ENCODE measurements around the gene ATP8B1.
"Not testable (repeated sequence)": the region's sequence is repeated elsewhere in the genome, so short reads cannot be mapped to it uniquely, and the experiment has no call there.

The ATP8B1 gene

GRCh38 chr18:57762686-57763085 lies 40.4 kb downstream of the ATP8B1 start:
- no peak for DNase-seq

GRCh38 chr18:57759650-57760049 lies 43.5 kb downstream of the ATP8B1 start:
- DNase-seq: no peak

DNA sequence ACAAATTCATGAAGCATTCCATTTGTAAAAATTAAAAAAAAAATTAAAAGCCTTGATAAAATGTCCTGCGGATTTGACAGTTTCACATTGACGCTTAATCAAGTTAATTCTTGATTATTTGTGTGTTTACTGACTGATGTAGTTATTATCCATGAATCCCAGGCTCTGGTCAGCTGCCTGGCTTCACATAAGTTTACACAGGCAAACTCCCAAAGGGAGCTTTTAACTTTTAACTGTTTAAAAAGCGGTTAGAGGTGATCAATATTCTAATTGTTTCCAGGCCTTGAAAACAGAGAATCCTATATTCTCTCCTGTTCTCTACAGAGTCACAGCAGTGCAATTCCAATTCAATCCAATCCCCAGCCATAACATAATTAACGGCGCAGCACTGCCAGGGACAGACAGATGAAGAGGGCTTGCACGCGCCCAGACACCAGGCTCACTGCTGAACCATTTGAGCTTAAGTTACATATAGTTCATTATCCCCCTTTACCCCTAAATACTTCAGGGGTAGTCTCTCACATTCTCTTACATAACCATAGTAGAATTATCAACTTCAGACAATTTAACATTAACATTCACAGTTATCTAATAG lies 47.5 kb downstream of the ATP8B1 start:
- no peak for DNase-seq

DNA sequence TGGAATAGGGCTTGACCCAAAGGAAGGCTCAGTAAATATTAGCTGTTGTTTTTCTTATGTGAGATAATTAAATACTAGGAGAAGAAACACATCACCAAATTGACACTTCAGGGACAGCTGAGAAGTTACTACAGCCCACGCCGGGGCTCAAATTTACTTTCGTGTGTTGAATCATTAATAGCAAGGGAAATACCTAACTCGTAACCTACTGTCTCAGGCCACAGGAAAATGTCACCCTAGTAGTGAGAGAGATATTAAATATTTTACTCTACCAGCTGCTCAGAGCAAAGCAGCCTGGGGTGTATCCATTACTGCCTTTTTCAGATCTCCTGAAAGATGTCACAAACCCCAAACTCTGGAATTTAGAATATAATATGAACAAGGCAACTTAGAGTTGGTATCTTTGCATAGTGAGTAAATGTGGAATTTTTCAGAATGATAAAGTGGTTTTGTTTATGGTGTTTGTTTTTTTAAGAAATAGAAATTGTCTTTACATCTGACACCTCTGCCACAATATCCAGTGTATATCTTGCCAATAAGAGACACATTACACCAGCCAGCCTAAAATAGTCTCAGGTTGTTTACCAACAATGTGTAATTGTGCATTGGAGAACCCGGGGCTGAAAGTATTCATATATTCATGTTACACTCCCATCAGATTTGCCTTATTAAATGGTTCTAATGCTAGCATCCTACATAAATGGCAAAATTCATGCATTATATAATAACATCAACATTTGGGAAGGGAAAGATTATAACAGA lies 48.4 kb downstream of the ATP8B1 start:
- DNase-seq: no peak

DNA sequence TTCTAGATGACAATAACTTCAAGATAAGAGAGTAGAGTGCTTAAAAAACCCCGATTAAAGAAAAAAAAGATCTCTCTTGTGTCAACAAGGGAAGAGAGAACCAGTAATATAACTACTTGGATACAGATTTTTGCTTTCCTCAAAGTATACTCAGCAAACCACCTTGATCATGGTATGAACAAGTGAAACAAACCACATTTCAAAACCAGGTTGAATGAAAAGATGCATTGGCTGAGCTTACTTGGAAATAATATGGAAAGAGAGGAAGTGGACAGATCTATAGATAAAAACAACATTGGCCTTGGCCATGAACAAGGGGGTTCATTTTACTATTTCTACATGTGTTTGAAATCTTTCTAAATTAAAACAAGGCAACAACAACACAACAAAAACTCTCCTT lies 50.1 kb downstream of the ATP8B1 start:
- peak; percentile 24 for DNase-seq

GRCh38 chr18:57749604-57749970 lies 53.5 kb downstream of the ATP8B1 start:
- DNase-seq: no peak

DNA sequence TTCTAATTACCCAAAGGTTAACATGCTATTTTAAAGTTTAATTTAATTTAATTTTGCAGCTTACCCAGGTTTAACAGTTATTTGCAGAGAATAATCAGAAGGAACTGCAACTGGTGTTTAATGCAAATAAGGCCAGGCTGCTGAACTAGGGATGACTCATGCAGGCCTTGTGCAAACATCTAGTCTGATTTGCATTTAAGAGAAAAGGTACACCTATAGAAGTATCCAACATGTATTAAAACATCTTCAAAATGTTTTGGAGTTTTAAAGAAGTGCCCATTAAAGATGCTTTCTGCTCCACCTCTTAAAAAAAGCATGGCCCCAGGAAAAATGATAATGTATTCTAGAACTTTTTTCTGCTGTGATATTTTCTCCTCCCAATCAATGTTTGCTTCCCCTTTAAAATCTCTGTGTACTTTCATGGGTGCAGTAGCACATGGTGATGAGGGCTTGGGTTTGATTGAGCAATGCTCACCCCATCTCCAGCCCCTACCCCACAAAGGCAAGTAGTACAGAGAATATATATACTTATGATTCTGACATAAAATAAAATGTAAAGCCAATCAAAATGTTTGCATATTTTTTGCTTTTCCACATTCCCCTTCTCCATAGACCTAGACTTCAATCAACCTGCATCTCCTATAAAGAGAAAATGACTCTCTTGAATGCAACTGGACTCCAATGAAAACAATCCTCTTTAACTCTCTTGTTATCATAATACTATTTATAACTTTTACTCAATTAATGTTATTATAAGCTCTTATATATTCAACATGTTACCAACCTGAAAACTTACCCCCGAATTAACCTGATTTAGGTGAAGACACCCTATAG lies 54.1 kb downstream of the ATP8B1 start:
- DNase-seq: no peak

DNA sequence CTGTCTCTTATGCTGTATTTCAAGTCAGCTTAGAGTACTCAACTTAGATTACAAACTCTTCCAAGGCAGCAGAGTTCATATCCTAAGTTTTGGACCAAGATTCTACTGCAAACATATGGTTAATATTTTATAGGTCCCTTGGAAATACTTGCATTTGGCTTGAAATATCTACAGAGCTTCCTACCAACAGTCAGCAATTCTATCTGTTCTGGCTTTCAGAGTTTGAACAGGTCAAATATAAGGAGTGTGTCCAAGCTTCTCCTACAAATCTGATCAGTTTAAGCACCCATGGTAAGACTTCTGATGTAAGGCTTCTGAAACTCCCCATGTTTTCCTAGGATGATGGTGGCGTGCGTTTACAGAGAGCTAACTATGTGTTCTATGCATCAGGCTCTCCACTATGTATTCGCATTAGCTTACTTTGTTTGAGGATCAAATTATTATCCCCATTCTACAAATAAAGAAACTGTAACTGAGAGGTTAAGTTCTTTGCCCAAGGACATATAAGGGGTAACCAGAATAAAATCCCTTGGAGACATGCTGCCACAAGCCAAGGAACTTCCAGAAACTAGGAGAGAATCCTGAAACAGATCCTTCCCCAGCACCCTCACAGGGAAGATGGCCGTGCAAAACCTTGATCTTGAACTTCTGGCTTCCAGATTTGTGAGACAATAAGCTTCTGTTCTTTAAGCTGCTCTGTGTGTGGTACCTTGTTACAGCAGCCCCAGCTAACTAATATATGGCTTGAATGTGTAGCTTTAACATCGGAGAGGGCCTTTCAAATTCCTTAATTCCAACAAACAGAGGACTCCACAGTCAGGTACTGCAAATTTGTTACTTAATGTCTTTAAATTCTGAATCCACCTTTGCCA lies 55.1 kb downstream of the ATP8B1 start:
- DNase-seq: no peak

GRCh38 chr18:57744211-57744694 lies 58.9 kb downstream of the ATP8B1 start:
- DNase-seq: no peak

DNA sequence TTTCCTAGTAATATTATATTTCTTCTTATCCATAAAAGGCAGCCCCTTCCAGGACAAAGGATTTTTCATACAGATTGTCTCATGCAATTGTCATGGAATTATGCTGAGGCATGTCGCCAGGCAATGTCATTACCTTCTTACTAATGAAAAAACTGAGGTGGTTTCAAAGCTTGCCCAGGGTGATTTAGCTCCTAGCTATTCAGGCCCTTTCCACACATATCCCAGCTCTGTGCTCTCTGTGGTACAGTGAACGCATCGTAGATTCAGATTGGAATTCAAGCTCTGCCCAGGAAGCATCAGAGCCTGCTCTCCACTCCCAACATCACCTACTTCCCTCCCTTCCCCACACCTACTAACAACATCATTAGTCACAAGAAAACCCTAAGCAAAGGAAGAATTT lies 60.1 kb downstream of the ATP8B1 start:
- DNase-seq: no peak

GRCh38 chr18:57741273-57741672 lies 61.8 kb downstream of the ATP8B1 start:
- no peak for DNase-seq

- no peak for DNase-seq
These were observed 65.0 kb downstream of the ATP8B1 start for GRCh38 chr18:57738078-57738477.

- no peak for DNase-seq
These were observed 65.6 kb downstream of the ATP8B1 start for GRCh38 chr18:57737400-57738060.

GRCh38 chr18:57735042-57735441 lies 68.1 kb downstream of the ATP8B1 start:
- DNase-seq: not testable (repeated sequence)

DNA sequence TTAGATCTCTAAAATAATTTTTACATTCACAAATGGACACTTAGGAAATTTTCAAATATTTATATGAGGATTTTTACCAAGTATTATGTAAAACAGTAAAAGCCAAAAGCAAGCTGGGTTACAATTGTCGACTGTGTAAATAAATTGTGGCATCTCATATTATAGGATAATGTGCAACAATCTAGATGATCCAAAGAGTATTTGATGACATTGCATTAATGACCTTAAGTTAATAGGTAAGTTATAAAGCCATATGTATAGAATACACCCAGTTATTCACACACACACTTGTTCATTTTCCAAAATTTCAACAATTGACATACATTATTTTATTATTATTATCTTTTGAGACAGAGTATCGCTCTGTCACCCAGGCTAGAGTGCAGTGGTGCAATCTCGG lies 69.3 kb downstream of the ATP8B1 start:
- no peak for DNase-seq

DNA sequence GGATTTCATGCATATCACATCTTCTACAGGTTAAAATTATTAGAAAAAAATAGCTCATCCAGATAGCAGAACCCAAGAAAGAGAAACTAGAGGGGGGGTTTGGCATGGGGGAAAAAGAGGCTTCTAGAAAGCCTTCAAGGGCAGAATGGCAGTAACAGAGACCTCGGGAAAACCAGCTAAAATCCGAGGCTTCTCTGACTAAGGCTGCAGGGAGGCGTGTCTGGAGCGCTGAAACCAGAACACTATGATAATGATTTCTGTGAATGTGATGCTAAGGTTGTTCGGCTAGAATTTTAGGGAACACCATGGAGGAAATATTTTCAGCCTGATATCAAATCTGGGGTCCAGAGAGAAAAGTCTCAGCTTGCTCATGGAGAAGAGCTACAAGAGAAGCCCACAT lies 73.0 kb downstream of the ATP8B1 start:
- DNase-seq: no peak

DNA sequence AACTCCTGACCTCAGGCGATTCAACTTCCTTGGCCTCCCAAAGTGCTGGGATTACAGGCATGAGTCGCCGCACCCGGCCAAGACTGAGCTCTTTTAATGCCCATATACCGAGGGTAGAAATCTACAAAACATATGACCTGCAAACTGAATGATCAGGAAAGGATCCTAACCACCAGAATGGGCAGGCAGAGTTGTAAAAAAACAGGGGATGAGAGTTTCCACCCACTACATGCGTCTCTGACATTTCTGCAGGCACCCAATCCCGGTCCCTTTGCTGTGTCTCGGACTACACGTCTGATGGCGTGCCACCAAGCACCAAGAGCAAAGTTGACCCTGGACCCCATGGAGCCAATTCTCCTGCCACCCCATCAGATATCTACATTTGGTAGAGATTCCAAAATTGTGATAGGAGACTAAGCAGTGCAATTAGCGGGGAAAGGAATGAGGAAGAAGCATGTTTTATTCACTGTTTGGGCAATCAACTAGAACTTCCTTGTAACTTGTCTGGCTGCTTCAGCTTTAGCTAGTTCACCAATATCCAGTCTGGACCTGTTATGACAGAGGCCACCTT lies 74.1 kb downstream of the ATP8B1 start:
- no peak for DNase-seq

- no peak for DNase-seq
These were observed 74.9 kb downstream of the ATP8B1 start for GRCh38 chr18:57727952-57728807.

GRCh38 chr18:57719211-57719935 lies 83.7 kb downstream of the ATP8B1 start:
- DNase-seq: not testable (repeated sequence)

DNA sequence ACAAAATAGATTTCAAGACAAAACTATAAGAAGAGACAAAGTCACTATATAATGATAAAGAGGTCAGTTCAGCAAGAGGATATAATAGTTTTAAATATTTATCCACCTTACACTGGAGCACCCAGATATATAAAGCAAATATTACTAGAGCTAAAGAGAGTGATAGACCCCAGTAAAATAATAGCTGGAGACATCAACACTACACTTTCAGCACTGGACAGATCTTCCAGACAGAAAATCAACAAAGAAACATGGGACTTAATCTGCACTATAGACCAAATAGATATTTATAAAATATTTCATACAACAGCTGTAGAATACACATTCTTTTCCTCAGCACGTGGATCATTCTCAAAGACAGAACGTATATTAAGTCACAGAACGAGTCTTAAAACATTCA lies 86.6 kb downstream of the ATP8B1 start:
- no peak for DNase-seq
